WTC11 (cell line): Measurements from ENCODE around the gene RABL3. TPM values are rescaled to one million over a fixed set of nuclear protein-coding genes. Genes with fewer than 3 reads are reported as not detected.

Experiments used
- ATAC-seq: fragments of 200-7000 bp; cut with Tn5 transposase; 2 replicates; pipeline ENCODE4 v1.10.0; 2021; ENCODE audit warnings: mild to moderate bottlenecking, moderate library complexity
- CTCF ChIA-PET: fragments of 300-600 bp; sonication (Branson Sonifier 250); formaldehyde crosslinking; loops from one replicate; lab custom pipeline; 2021; ENCODE audit warnings: antibody characterized with exemption; lab: Charles Lee
- POLR2A ChIA-PET: fragments of 350-600 bp; sonication (Branson Sonifier 250); formaldehyde crosslinking; loops from one replicate; lab custom pipeline; 2021; ENCODE audit warnings: antibody characterized with exemption; lab: Charles Lee
- DNase-seq: peaks from one replicate; pipeline ENCODE4 v3.0.0; 2021; ENCODE audit warnings: low spot score
- H3K27ac Mint-ChIP-seq: 2 replicates; pipeline ENCODE4 v1.8.0; 2021; ENCODE audit warnings: mixed read lengths
- H3K27me3 Mint-ChIP-seq: 2 replicates; pipeline ENCODE4 v1.8.0; 2021; ENCODE audit warnings: low read depth, mild to moderate bottlenecking, moderate library complexity, mixed read lengths
- H3K36me3 Mint-ChIP-seq: 2 replicates; pipeline ENCODE4 v1.8.0; 2021; ENCODE audit warnings: mixed read lengths
- H3K4me1 Mint-ChIP-seq: 2 replicates; pipeline ENCODE4 v1.8.0; 2022; ENCODE audit warnings: mixed read lengths
- H3K4me3 Mint-ChIP-seq: 2 replicates; pipeline ENCODE4 v1.8.0; 2021; ENCODE audit warnings: mild to moderate bottlenecking, moderate library complexity, mixed read lengths
- H3K9me3 Mint-ChIP-seq: 2 replicates; pipeline ENCODE4 v1.8.0; 2021; ENCODE audit warnings: mixed read lengths
- CREM ChIP-seq: sonication (generic); formaldehyde crosslinking; IDR thresholded peaks from 2 replicates; pipeline ENCODE4 v1.8.1; 2022; ENCODE audit warnings: mild to moderate bottlenecking, missing genetic modification reagents, moderate library complexity
- E2F4 ChIP-seq: sonication (generic); formaldehyde crosslinking; IDR thresholded peaks from 2 replicates; pipeline ENCODE4 v1.8.1; 2022; ENCODE audit warnings: low read depth, mild to moderate bottlenecking, moderate library complexity, missing genetic modification reagents, borderline replicate concordance
- ESRRA ChIP-seq: sonication (generic); formaldehyde crosslinking; IDR thresholded peaks from 2 replicates; pipeline ENCODE4 v1.8.1; 2022; ENCODE audit warnings: mild to moderate bottlenecking, missing genetic modification reagents, borderline replicate concordance
- ETV6 ChIP-seq: sonication (generic); formaldehyde crosslinking; IDR thresholded peaks from 2 replicates; pipeline ENCODE4 v1.8.1; 2022; ENCODE audit warnings: mild to moderate bottlenecking, missing genetic modification reagents
- GABPB1 ChIP-seq: sonication (generic); formaldehyde crosslinking; IDR thresholded peaks from 2 replicates; pipeline ENCODE4 v1.8.1; 2023; ENCODE audit warnings: mild to moderate bottlenecking, missing genetic modification reagents
- GRHL2 ChIP-seq: fragments of 250-450 bp; sonication (Bioruptor Pico); IDR thresholded peaks from 2 replicates; pipeline ENCODE4 v1.8.0; 2022; ENCODE audit warnings: mild to moderate bottlenecking, moderate library complexity; ENCODE audit not compliant: insufficient replicate concordance, severe bottlenecking
- JUN ChIP-seq: sonication (generic); formaldehyde crosslinking; IDR thresholded peaks from 2 replicates; pipeline ENCODE4 v1.8.0; 2023; ENCODE audit warnings: mild to moderate bottlenecking, missing genetic modification reagents
- KAT7 ChIP-seq: sonication (generic); formaldehyde crosslinking; IDR thresholded peaks from 2 replicates; pipeline ENCODE4 v1.8.1; 2023; ENCODE audit warnings: missing genetic modification reagents, mild to moderate bottlenecking, borderline replicate concordance
- MAX ChIP-seq: sonication (generic); formaldehyde crosslinking; IDR thresholded peaks from 2 replicates; pipeline ENCODE4 v1.8.0; 2022; ENCODE audit warnings: mild to moderate bottlenecking, missing genetic modification reagents
- NFATC4 ChIP-seq: fragments of 250-450 bp; sonication (Bioruptor Pico); IDR thresholded peaks from 2 replicates; pipeline ENCODE4 v1.9.0; 2021; ENCODE audit warnings: mild to moderate bottlenecking
- NR1H2 ChIP-seq: sonication (generic); formaldehyde crosslinking; IDR thresholded peaks from 2 replicates; pipeline ENCODE4 v1.9.0; 2021; ENCODE audit warnings: mild to moderate bottlenecking, moderate library complexity, missing genetic modification reagents
- NR2C2 ChIP-seq: sonication (generic); formaldehyde crosslinking; IDR thresholded peaks from 2 replicates; pipeline ENCODE4 v1.8.0; 2022; ENCODE audit warnings: mild to moderate bottlenecking, missing genetic modification reagents
- PRDM15 ChIP-seq: sonication (generic); formaldehyde crosslinking; IDR thresholded peaks from 2 replicates; pipeline ENCODE4 v1.8.0; 2022; ENCODE audit warnings: missing genetic modification reagents
- PREB ChIP-seq: sonication (generic); formaldehyde crosslinking; IDR thresholded peaks from 2 replicates; pipeline ENCODE4 v1.8.1; 2022; ENCODE audit warnings: mild to moderate bottlenecking, missing genetic modification reagents, moderate library complexity, borderline replicate concordance
- RORB ChIP-seq: fragments of 250-450 bp; sonication (Bioruptor Pico); IDR thresholded peaks from 2 replicates; pipeline ENCODE4 v1.9.0; 2021; ENCODE audit warnings: mild to moderate bottlenecking
- USF1 ChIP-seq: sonication (generic); formaldehyde crosslinking; IDR thresholded peaks from 2 replicates; pipeline ENCODE4 v1.8.0; 2022; ENCODE audit warnings: mild to moderate bottlenecking, missing genetic modification reagents
- ZBTB21 ChIP-seq: sonication (generic); formaldehyde crosslinking; IDR thresholded peaks from 2 replicates; pipeline ENCODE4 v1.8.1; 2023; ENCODE audit warnings: mild to moderate bottlenecking, missing genetic modification reagents, borderline replicate concordance
- ZBTB43 ChIP-seq: sonication (generic); formaldehyde crosslinking; IDR thresholded peaks from 2 replicates; pipeline ENCODE4 v1.8.1; 2023; ENCODE audit warnings: mild to moderate bottlenecking, missing genetic modification reagents
- ZNF219 ChIP-seq: sonication (generic); formaldehyde crosslinking; IDR thresholded peaks from 2 replicates; pipeline ENCODE4 v1.8.0; 2023; ENCODE audit warnings: missing genetic modification reagents, mild to moderate bottlenecking, borderline replicate concordance
- ZNF232 ChIP-seq: sonication (generic); formaldehyde crosslinking; IDR thresholded peaks from 2 replicates; pipeline ENCODE4 v1.8.0; 2022; ENCODE audit warnings: mild to moderate bottlenecking, missing genetic modification reagents
- ZNF396 ChIP-seq: fragments of 250-450 bp; sonication (Bioruptor Pico); IDR thresholded peaks from 2 replicates; pipeline ENCODE4 v1.8.0; 2021; ENCODE audit warnings: mild to moderate bottlenecking, moderate library complexity, borderline replicate concordance
- ZNF416 ChIP-seq: fragments of 250-450 bp; sonication (Bioruptor Pico); IDR thresholded peaks from 2 replicates; pipeline ENCODE4 v1.9.0; 2021; ENCODE audit warnings: mild to moderate bottlenecking, inconsistent platforms
- ZNF423 ChIP-seq: fragments of 250-450 bp; sonication (Bioruptor Pico); IDR thresholded peaks from 2 replicates; pipeline ENCODE4 v2.1.2; 2022; ENCODE audit warnings: mild to moderate bottlenecking, moderate library complexity
- ZNF425 ChIP-seq: fragments of 250-450 bp; sonication (Bioruptor Pico); conservative IDR thresholded peaks from 2 replicates; pipeline ENCODE4 v1.9.0; 2021; ENCODE audit warnings: mild to moderate bottlenecking
- total RNA-seq: library from RNA; stranded (reverse); gene quantifications from 3 replicates; pipeline ENCODE4 v1.2.3, GENCODE V29; 2021

The RABL3 gene
- total RNA-seq, 1 experiment from 2014 or later, result 18.2 TPM

GRCh38 chr3:120642368-120642948, 99.9 kb downstream of the RABL3 start:
- ChIA-PET POLR2A (no interaction called here), CTCF (interaction anchor here (0.6 to 1.4 kb wide), 2 partner anchors 24 to 152 kb away, joined by 3 to 5 read pairs; no protein-coding TSS in a partner anchor)
- ATAC-seq (no peak), DNase-seq (no peak)
- Mint-ChIP-seq H3K4me3 (no peak overlapping the region), H3K4me1 (peaks cover 18% of the 10 kb centered on the region), H3K27ac (no peak overlapping the region), H3K9me3 (peaks cover 12% of the 10 kb centered on the region), H3K36me3 (peaks cover 8% of the 10 kb centered on the region; the same call in 1 of the 2 replicates), H3K27me3 (no peaks in the 10 kb centered on the region)
- no peak for TF ChIP-seq RORB (CRISPR knock-in tag)
- no peak for TF ChIP-seq ZNF232 (CRISPR knock-in tag)
- no peak for TF ChIP-seq GRHL2 (CRISPR knock-in tag)
- TF ChIP-seq ZNF396 (CRISPR knock-in tag), result no peak
- no peak for TF ChIP-seq ESRRA (CRISPR knock-in tag)
- no peak for TF ChIP-seq PRDM15
- no peak for TF ChIP-seq ZNF416
- no peak for TF ChIP-seq ZNF219
- TF ChIP-seq PREB (CRISPR knock-in tag), result no peak
- TF ChIP-seq NR2C2, result no peak
- no peak for TF ChIP-seq E2F4
- no peak for TF ChIP-seq ZBTB43 (CRISPR knock-in tag)

- Mint-ChIP-seq H3K27ac (peak overlapping the region; percentile 58; the same call in 1 of the 2 replicates), H3K9me3 (peaks cover 12% of the 10 kb centered on the region), H3K4me3 (no peak overlapping the region), H3K4me1 (peaks cover 19% of the 10 kb centered on the region), H3K27me3 (no peaks in the 10 kb centered on the region)
- POLR2A ChIA-PET, result no interaction called here
- no peak for TF ChIP-seq ZNF425 (CRISPR knock-in tag)
- no peak for TF ChIP-seq ZNF423 (CRISPR knock-in tag)
- TF ChIP-seq MAX (CRISPR knock-in tag), result no peak
- TF ChIP-seq ZNF232 (CRISPR knock-in tag), result no peak
- no peak for TF ChIP-seq JUN (CRISPR knock-in tag)
- TF ChIP-seq CREM, result no peak
- no peak for TF ChIP-seq GABPB1 (CRISPR knock-in tag)
- no peak for TF ChIP-seq KAT7 (CRISPR knock-in tag)
- TF ChIP-seq ZBTB21 (CRISPR knock-in tag), result no peak
- no peak for TF ChIP-seq NFATC4
- TF ChIP-seq NR1H2 (CRISPR knock-in tag), result no peak
- TF ChIP-seq ETV6 (CRISPR knock-in tag), result no peak
- no peak for TF ChIP-seq USF1 (CRISPR knock-in tag)
- TF ChIP-seq, all 79 proteins: peak for 0
- H3K36me3 Mint-ChIP-seq, result peaks cover 8% of the 10 kb centered on the region; the same call in 1 of the 2 replicates
- CTCF ChIA-PET, result interaction anchor here (0.6 to 1.4 kb wide), 2 partner anchors 25 to 153 kb away, joined by 3 to 5 read pairs; no protein-coding TSS in a partner anchor
- no peak for DNase-seq
- ATAC-seq, result no peak
Measured at GRCh38 chr3:120641696-120642246, 100.5 kb downstream of the RABL3 start.
